ENCODE data around the gene POLR2H. TPM values are rescaled to one million over a fixed set of nuclear protein-coding genes. Genes with fewer than 3 reads are reported as not detected.

Gene POLR2H
- total RNA-seq, 1 experiment from 2014 or later, result 133 TPM

GRCh38 chr3:184358921-184359350, 2.6 kb upstream of the POLR2H start:
- Mint-ChIP-seq H3K27me3 (ENCODE audit: low read depth) (peaks cover 6% of the 10 kb centered on the region; the same call in 1 of the 2 replicates), H3K9me3 (no peaks in the 10 kb centered on the region), H3K4me3 (no peak overlapping the region), H3K27ac (no peak overlapping the region), H3K4me1 (peaks cover 15% of the 10 kb centered on the region), H3K36me3 (peaks cover 17% of the 10 kb centered on the region)
- no peak for DNase-seq (ENCODE audit: low spot score)
- no peak for ATAC-seq
- ChIA-PET POLR2A (interaction anchor here (0.6 kb wide), 2 partner anchors 24 to 156 kb away, joined by 3 to 9 read pairs; no protein-coding TSS in a partner anchor), CTCF (interaction anchor here (0.6 to 2.9 kb wide), 6 partner anchors 13 to 155 kb away, joined by 4 to 28 read pairs (median 4); no protein-coding TSS in a partner anchor)
- no peak for TF ChIP-seq NFE2L1 (CRISPR knock-in tag; IDR thresholded peaks at IDR 0.05)
- TF ChIP-seq ATF6 (CRISPR knock-in tag; IDR thresholded peaks at IDR 0.05), result no peak
- no peak for TF ChIP-seq ATF1 (CRISPR knock-in tag; IDR thresholded peaks at IDR 0.05)
- no peak for TF ChIP-seq SMAD3 (CRISPR knock-in tag; IDR thresholded peaks at IDR 0.05; ENCODE audit: borderline replicate concordance)
- TF ChIP-seq, protein P1, sequence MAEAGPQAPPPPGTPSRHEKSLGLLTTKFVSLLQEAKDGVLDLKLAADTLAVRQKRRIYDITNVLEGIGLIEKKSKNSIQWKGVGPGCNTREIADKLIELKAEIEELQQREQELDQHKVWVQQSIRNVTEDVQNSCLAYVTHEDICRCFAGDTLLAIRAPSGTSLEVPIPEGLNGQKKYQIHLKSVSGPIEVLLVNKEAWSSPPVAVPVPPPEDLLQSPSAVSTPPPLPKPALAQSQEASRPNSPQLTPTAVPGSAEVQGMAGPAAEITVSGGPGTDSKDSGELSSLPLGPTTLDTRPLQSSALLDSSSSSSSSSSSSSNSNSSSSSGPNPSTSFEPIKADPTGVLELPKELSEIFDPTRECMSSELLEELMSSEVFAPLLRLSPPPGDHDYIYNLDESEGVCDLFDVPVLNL (CRISPR knock-in tag; IDR thresholded peaks at IDR 0.05; ENCODE audit: borderline replicate concordance, low read depth), result no peak
- no peak for TF ChIP-seq E2F1 (CRISPR knock-in tag; IDR thresholded peaks at IDR 0.05)
- TF ChIP-seq, protein P2, sequence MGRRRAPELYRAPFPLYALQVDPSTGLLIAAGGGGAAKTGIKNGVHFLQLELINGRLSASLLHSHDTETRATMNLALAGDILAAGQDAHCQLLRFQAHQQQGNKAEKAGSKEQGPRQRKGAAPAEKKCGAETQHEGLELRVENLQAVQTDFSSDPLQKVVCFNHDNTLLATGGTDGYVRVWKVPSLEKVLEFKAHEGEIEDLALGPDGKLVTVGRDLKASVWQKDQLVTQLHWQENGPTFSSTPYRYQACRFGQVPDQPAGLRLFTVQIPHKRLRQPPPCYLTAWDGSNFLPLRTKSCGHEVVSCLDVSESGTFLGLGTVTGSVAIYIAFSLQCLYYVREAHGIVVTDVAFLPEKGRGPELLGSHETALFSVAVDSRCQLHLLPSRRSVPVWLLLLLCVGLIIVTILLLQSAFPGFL (CRISPR knock-in tag; IDR thresholded peaks at IDR 0.05; ENCODE audit: borderline replicate concordance), result no peak
- TF ChIP-seq ETV6 (CRISPR knock-in tag; IDR thresholded peaks at IDR 0.05), result no peak
- no peak for TF ChIP-seq ZNF232 (CRISPR knock-in tag; IDR thresholded peaks at IDR 0.05)
- TF ChIP-seq NR3C1 (CRISPR knock-in tag; conservative IDR thresholded peaks at IDR 0.05; ENCODE audit: low read depth), result no peak
- TF ChIP-seq EMX1 (CRISPR knock-in tag; IDR thresholded peaks at IDR 0.05), result no peak
- TF ChIP-seq, protein P3, sequence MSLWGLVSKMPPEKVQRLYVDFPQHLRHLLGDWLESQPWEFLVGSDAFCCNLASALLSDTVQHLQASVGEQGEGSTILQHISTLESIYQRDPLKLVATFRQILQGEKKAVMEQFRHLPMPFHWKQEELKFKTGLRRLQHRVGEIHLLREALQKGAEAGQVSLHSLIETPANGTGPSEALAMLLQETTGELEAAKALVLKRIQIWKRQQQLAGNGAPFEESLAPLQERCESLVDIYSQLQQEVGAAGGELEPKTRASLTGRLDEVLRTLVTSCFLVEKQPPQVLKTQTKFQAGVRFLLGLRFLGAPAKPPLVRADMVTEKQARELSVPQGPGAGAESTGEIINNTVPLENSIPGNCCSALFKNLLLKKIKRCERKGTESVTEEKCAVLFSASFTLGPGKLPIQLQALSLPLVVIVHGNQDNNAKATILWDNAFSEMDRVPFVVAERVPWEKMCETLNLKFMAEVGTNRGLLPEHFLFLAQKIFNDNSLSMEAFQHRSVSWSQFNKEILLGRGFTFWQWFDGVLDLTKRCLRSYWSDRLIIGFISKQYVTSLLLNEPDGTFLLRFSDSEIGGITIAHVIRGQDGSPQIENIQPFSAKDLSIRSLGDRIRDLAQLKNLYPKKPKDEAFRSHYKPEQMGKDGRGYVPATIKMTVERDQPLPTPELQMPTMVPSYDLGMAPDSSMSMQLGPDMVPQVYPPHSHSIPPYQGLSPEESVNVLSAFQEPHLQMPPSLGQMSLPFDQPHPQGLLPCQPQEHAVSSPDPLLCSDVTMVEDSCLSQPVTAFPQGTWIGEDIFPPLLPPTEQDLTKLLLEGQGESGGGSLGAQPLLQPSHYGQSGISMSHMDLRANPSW (CRISPR knock-in tag; conservative IDR thresholded peaks at IDR 0.05; ENCODE audit: low read depth), result no peak

- ChIA-PET CTCF (interaction anchor here (0.6 to 4.8 kb wide), 10 partner anchors 12 to 194 kb away, joined by 4 to 41 read pairs (median 4); no protein-coding TSS in a partner anchor), POLR2A (interaction anchor here (1.6 kb wide), 1 partner anchor 23 kb away, joined by 3 read pairs; the partner anchor contains the start of gene FAM131A)
- peaks cover 21% of the 10 kb centered on the region for H3K36me3 Mint-ChIP-seq
- H3K27ac Mint-ChIP-seq, result no peak overlapping the region
- peaks cover 19% of the 10 kb centered on the region for H3K4me1 Mint-ChIP-seq
- DNase-seq (ENCODE audit: low spot score), result no peak
- H3K4me3 Mint-ChIP-seq, result peak overlapping the region; percentile 78; the same call in 1 of the 2 replicates
- TF ChIP-seq, protein P4, sequence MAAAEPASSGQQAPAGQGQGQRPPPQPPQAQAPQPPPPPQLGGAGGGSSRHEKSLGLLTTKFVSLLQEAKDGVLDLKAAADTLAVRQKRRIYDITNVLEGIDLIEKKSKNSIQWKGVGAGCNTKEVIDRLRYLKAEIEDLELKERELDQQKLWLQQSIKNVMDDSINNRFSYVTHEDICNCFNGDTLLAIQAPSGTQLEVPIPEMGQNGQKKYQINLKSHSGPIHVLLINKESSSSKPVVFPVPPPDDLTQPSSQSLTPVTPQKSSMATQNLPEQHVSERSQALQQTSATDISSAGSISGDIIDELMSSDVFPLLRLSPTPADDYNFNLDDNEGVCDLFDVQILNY (CRISPR knock-in tag; IDR thresholded peaks at IDR 0.05), result no peak
- TF ChIP-seq CREB1 (CRISPR knock-in tag; IDR thresholded peaks at IDR 0.05) (no peak), ERG (CRISPR knock-in tag; IDR thresholded peaks at IDR 0.05) (no peak), ATF1 (CRISPR knock-in tag; IDR thresholded peaks at IDR 0.05) (no peak)
- TF ChIP-seq, protein P5, sequence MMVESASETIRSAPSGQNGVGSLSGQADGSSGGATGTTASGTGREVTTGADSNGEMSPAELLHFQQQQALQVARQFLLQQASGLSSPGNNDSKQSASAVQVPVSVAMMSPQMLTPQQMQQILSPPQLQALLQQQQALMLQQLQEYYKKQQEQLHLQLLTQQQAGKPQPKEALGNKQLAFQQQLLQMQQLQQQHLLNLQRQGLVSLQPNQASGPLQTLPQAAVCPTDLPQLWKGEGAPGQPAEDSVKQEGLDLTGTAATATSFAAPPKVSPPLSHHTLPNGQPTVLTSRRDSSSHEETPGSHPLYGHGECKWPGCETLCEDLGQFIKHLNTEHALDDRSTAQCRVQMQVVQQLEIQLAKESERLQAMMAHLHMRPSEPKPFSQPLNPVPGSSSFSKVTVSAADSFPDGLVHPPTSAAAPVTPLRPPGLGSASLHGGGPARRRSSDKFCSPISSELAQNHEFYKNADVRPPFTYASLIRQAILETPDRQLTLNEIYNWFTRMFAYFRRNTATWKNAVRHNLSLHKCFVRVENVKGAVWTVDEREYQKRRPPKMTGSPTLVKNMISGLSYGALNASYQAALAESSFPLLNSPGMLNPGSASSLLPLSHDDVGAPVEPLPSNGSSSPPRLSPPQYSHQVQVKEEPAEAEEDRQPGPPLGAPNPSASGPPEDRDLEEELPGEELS (CRISPR knock-in tag; IDR thresholded peaks at IDR 0.05), result no peak
- H3K9me3 Mint-ChIP-seq, result no peaks in the 10 kb centered on the region
- H3K27me3 Mint-ChIP-seq (ENCODE audit: low read depth), result peaks cover 6% of the 10 kb centered on the region; the same call in 1 of the 2 replicates
- ATAC-seq, result no peak
Observed at GRCh38 chr3:184359610-184360009, 1.9 kb upstream of the POLR2H start.

Data from WTC11 (cell line).